MG63 (cell line): ENCODE measurements around the gene KDM5A. TPM values are rescaled to one million over a fixed set of nuclear protein-coding genes. Genes with fewer than 3 reads are reported as not detected.
"Not testable (repeated sequence)": the region's sequence is repeated elsewhere in the genome, so short reads cannot be mapped to it uniquely, and the experiment has no call there.

Source experiments
- DNase-seq: peaks from one replicate; pipeline ENCODE4 v3.0.0-alpha.2; 2020
- H3K27me3 ChIP-seq: fragments of 250-450 bp; sonication (Bioruptor Pico); 2 replicates; pipeline ENCODE4 v1.5.1; 2020; ENCODE audit warnings: mild to moderate bottlenecking, moderate library complexity
- H3K36me3 ChIP-seq: fragments of 250-450 bp; sonication (Bioruptor Pico); 2 replicates; pipeline ENCODE4 v1.5.1; 2020; ENCODE audit warnings: mild to moderate bottlenecking, moderate library complexity
- H3K4me3 ChIP-seq: fragments of 250-450 bp; sonication (Bioruptor Pico); 2 replicates; pipeline ENCODE4 v1.5.1; 2020; ENCODE audit warnings: mild to moderate bottlenecking, moderate library complexity
- H3K9me3 ChIP-seq: fragments of 250-450 bp; sonication (Bioruptor Pico); 2 replicates; pipeline ENCODE4 v1.5.1; 2020; ENCODE audit warnings: mild to moderate bottlenecking, moderate library complexity
- total RNA-seq: library from RNA; depleted of rRNA; stranded (reverse); fragments of >200 nt; shearing (Covaris generic); gene quantifications from 2 replicates; pipeline ENCODE4 v1.2.3, GENCODE V29; 2014; ENCODE audit warnings: low replicate concordance

The KDM5A gene
- total RNA-seq, 1 experiment from 2014 or later: 31.4 TPM

- H3K27me3 ChIP-seq: no peaks in the 10 kb centered on the region
- H3K4me3 ChIP-seq: no peak overlapping the region
- H3K36me3 ChIP-seq: peaks cover 81% of the 10 kb centered on the region
- H3K9me3 ChIP-seq: peaks cover 5% of the 10 kb centered on the region
- DNase-seq: no peak
Measured at GRCh38 chr12:356276-356988, 32.7 kb downstream of the KDM5A start.

DNA sequence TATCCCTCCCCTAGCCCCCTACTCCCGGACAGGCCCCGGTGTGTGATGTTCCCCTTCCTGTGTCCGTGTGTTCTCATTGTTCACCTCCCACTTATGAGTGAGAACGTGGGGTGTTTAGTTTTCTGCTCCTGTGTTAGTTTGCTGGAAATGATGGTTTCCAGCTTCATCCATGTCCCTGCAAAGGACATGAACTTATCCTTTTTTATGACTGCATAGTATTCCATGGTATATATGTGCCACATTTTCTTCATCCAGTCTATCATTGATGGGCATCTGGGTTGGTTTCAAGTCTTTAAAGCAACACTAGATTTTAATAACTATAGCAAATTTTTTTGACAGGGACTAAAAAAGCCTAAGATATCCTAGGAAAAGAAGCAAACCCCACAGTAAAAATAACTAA, 37.9 kb downstream of the KDM5A start:
- peaks cover 82% of the 10 kb centered on the region for H3K36me3 ChIP-seq
- H3K4me3 ChIP-seq, H3K27me3 ChIP-seq, H3K9me3 ChIP-seq, DNase-seq: not testable (repeated sequence)

GRCh38 chr12:349625-350024, 39.5 kb downstream of the KDM5A start:
- peak; percentile 2 for DNase-seq
- peaks cover 81% of the 10 kb centered on the region for H3K36me3 ChIP-seq

DNA sequence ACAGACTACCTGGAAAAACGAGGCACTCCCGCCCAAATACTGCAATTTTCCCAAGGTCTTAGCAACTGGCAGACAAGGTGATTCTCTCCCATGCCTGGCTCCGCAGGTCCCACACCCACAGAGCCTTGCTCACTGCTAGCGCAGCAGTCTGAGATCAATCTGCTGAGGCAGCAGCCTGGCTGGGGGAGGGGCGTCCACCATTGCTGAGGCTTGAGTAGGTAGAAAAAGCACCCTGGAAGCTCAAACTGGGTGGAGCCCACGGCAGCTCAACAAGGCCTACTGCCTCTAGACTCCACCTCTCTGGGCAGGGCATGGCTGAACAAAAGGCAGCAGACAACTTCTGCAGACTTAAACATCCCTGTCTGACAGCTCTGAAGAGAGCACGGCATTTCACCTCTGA, 46.1 kb downstream of the KDM5A start:
- not testable (repeated sequence) for DNase-seq, H3K4me3 ChIP-seq, H3K27me3 ChIP-seq
- Histone ChIP-seq H3K9me3 (peaks cover 12% of the 10 kb centered on the region), H3K36me3 (peaks cover 64% of the 10 kb centered on the region)

More at GRCh38 chr12:349625-350024, 39.5 kb downstream of the KDM5A start:
- H3K4me3 ChIP-seq, H3K9me3 ChIP-seq, H3K27me3 ChIP-seq: not testable (repeated sequence)

DNA sequence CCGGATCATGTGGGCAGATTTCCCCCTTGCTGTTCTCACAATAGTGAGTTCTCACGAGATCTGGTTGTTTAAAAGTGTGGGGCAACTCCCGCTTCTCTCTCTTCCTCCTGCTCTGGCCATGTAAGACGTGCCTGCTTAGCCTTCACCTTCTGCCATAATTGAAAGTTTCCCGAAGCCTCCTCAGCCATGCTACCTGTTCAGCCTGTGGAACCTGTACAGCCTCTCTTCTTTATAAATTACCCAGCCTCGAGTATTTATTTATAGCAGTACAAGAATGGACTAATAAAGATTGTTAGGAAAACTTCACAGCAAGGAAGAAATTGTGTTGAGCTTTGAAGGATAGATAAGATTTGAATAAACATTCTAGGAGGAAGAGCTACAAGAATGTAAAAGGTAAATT, 52.1 kb downstream of the KDM5A start:
- H3K27me3 ChIP-seq: no peaks in the 10 kb centered on the region
- no peak overlapping the region for H3K4me3 ChIP-seq
- H3K9me3 ChIP-seq: peaks cover 3% of the 10 kb centered on the region
- DNase-seq: no peak
- H3K36me3 ChIP-seq: peaks cover 48% of the 10 kb centered on the region

- peaks cover 52% of the 10 kb centered on the region for H3K36me3 ChIP-seq
- no peaks in the 10 kb centered on the region for H3K27me3 ChIP-seq
- no peak overlapping the region for H3K4me3 ChIP-seq
- no peak for DNase-seq
- H3K9me3 ChIP-seq: no peaks in the 10 kb centered on the region
Measured at GRCh38 chr12:334125-334524, 55.0 kb downstream of the KDM5A start.

DNA sequence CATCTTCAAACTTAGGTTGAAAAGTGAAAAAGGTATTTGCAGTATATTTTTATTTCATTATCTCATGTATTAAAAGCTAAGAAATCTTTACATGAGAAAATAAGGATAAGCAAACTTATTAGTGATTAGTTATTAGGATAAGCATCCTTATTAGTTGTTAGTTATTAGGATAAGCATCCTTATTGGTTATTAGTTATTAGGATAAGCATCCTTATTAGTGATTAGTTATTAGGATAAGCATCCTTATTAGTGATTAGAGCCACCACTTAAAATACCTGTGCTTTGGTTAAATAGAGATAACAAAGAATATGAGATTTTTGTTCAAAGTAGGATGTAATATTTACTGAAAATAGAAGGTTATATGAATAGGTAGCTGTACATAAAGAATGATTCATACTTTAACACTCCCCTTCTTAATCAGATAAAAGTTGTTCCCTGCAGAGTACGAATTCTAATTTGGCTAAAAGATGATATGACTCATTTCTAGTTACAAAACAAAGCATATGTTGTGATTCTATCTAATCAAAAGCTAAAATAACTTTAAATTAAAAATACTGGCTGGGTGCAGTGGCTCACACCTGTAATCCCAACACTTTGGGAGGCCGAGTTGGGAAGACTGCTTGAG, 56.4 kb downstream of the KDM5A start:
- no peaks in the 10 kb centered on the region for H3K27me3 ChIP-seq
- peaks cover 54% of the 10 kb centered on the region for H3K36me3 ChIP-seq
- no peaks in the 10 kb centered on the region for H3K9me3 ChIP-seq
- DNase-seq: no peak
- no peak overlapping the region for H3K4me3 ChIP-seq

- Histone ChIP-seq H3K36me3 (peaks cover 51% of the 10 kb centered on the region), H3K27me3 (no peaks in the 10 kb centered on the region), H3K9me3 (no peaks in the 10 kb centered on the region), H3K4me3 (no peak overlapping the region)
- DNase-seq: no peak
Measured at GRCh38 chr12:331287-331686, 57.8 kb downstream of the KDM5A start.

GRCh38 chr12:325906-326305, 63.2 kb downstream of the KDM5A start:
- no peaks in the 10 kb centered on the region for H3K9me3 ChIP-seq
- no peak for DNase-seq
- H3K27me3 ChIP-seq: no peaks in the 10 kb centered on the region
- H3K4me3 ChIP-seq: no peak overlapping the region
- H3K36me3 ChIP-seq: peaks cover 56% of the 10 kb centered on the region

- Histone ChIP-seq H3K4me3 (no peak overlapping the region), H3K9me3 (no peaks in the 10 kb centered on the region), H3K27me3 (no peaks in the 10 kb centered on the region), H3K36me3 (peaks cover 59% of the 10 kb centered on the region)
- DNase-seq: no peak
Measured at GRCh38 chr12:323507-323906, 65.6 kb downstream of the KDM5A start.

DNA sequence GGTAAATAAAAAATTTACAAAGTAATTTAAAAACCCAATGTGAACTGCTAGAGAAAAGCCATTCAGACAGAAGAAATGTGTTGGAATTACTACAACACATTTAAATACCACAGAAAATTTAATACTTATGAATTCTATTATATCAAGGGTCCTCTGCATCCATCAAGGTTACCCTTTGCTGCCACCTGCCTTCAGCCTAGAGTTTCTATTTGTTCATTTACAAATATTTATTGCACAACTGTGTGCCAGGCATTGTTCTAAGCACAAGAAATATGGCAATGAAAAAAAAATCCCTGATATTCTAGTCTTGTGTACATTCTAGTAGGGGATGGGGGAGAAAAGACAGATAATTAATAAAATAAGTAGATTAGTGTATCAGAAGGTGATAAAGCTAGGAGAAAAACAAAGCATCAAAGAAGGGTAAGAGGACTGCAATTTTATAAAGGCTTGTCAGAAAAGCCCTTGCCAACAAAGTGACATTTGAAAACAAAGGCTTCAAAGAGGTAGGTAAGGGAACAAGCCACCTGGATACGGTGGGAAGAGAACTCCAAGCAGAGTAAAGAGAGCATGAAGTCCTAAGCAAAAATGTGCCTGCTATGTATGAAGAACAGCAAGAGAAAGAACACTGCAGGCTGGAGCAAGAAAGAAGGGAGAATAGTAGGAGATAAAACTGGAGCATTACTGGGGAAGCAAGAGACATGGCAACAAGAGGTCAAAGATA, 67.4 kb downstream of the KDM5A start:
- Histone ChIP-seq H3K4me3 (no peak overlapping the region), H3K9me3 (no peaks in the 10 kb centered on the region), H3K27me3 (no peaks in the 10 kb centered on the region), H3K36me3 (peaks cover 65% of the 10 kb centered on the region)
- DNase-seq: no peak

DNA sequence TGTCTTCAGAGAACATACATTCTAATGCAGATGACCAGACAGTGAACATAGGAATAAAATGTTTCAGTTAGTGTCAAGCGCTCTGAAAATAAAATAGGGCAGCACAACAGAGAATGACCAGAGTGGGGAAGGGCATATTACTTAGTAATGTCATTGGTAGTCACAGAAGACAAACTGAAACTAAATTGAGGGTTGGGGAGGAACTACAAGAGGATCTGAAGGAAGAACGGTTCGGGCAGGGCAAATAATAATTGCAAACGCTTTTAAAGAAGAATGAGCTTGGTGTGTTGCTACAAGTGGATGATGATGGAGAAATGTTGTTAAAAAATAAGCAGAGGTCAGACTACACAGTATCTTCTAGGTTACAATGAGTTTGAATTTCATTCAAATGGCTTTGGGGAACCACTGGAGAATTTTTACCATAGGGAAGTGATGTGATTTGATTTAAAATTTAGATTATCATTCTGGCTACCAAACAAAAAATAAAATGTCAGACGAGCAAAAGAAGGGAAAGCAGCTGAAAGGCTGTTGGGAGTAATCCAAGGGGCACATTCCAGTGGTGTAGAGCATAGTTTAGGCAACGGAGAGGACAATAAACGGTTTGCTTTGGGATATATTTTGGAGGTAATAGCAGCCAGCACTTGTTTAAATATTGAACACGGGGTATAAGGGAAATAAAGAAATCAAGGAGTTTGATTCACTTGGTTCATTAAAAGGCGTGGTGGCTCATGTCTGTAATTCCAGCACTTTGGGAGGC, 70.2 kb downstream of the KDM5A start:
- Histone ChIP-seq H3K27me3 (no peaks in the 10 kb centered on the region), H3K4me3 (no peak overlapping the region), H3K36me3 (peaks cover 79% of the 10 kb centered on the region), H3K9me3 (no peaks in the 10 kb centered on the region)
- DNase-seq: no peak

GRCh38 chr12:308511-308910, 80.6 kb downstream of the KDM5A start:
- H3K9me3 ChIP-seq: peaks cover 3% of the 10 kb centered on the region; the same call in 1 of the 2 replicates
- no peaks in the 10 kb centered on the region for H3K27me3 ChIP-seq
- peaks cover 82% of the 10 kb centered on the region for H3K36me3 ChIP-seq
- no peak for DNase-seq
- H3K4me3 ChIP-seq: no peak overlapping the region

- DNase-seq: no peak
- Histone ChIP-seq H3K27me3 (no peaks in the 10 kb centered on the region), H3K36me3 (peaks cover 84% of the 10 kb centered on the region), H3K4me3 (no peak overlapping the region), H3K9me3 (peaks cover 5% of the 10 kb centered on the region)
Measured at GRCh38 chr12:307406-307805, 81.7 kb downstream of the KDM5A start.

- Histone ChIP-seq H3K27me3 (no peaks in the 10 kb centered on the region), H3K36me3 (peaks cover 78% of the 10 kb centered on the region), H3K9me3 (peaks cover 5% of the 10 kb centered on the region), H3K4me3 (no peak overlapping the region)
- no peak for DNase-seq
Measured at GRCh38 chr12:304805-305204, 84.3 kb downstream of the KDM5A start.

DNA sequence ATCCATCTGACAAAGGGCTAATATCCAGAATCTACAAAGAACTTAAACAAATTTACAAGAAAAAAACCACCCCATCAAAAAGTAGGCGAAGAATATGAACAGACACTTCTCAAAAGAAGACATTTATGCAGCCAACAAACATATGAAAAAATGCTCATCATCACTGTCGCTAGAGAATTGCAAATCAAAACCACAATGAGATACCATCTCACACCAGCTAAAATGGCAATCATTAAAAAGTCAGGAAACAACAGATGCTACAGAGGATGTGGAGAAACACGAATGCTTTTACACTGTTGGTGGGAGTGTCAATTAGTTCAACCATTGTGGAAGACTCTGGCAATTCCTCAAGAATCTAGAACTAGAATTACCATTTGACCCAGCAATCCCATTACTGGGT, 86.4 kb downstream of the KDM5A start:
- not testable (repeated sequence) for DNase-seq, H3K9me3 ChIP-seq, H3K27me3 ChIP-seq, H3K4me3 ChIP-seq
- H3K36me3 ChIP-seq: peaks cover 66% of the 10 kb centered on the region

GRCh38 chr12:300166-300565, 89.0 kb downstream of the KDM5A start:
- not testable (repeated sequence) for DNase-seq, H3K27me3 ChIP-seq, H3K9me3 ChIP-seq, H3K4me3 ChIP-seq
- peaks cover 74% of the 10 kb centered on the region for H3K36me3 ChIP-seq
